GM10248 (cell line): ENCODE measurements around the gene GCNT3.

Source experiments
- CTCF ChIA-PET: fragments of 300-600 bp; sonication (Branson Sonifier 250); formaldehyde crosslinking; extraction: SDS; loops from one replicate; lab custom pipeline; 2021; ENCODE audit warnings: antibody characterized with exemption; lab: Yijun Ruan, JAX
- POLR2A ChIA-PET: fragments of 350-650 bp; sonication (Branson Sonifier 250); formaldehyde crosslinking; extraction: SDS; loops from one replicate; lab custom pipeline; 2020; ENCODE audit warnings: antibody characterized with exemption; lab: Yijun Ruan, JAX
- DNase-seq: peaks from one replicate; pipeline ENCODE4 v3.0.0; 2012; ENCODE audit errors: extremely low spot score
- TF ChIP-seq, protein P1 (sequence below): IDR thresholded peaks from 2 replicates; pipeline ENCODE4 v1.5.1; 2012; ENCODE audit warnings: mild to moderate bottlenecking, low read depth; ENCODE audit errors: extremely low read depth, missing control alignments, control extremely low read depth

Gene GCNT3

GRCh38 chr15:59662260-59662659 is 50.7 kb downstream of the GCNT3 start:
- POLR2A ChIA-PET: no interaction called here
- TF ChIP-seq, protein P1, sequence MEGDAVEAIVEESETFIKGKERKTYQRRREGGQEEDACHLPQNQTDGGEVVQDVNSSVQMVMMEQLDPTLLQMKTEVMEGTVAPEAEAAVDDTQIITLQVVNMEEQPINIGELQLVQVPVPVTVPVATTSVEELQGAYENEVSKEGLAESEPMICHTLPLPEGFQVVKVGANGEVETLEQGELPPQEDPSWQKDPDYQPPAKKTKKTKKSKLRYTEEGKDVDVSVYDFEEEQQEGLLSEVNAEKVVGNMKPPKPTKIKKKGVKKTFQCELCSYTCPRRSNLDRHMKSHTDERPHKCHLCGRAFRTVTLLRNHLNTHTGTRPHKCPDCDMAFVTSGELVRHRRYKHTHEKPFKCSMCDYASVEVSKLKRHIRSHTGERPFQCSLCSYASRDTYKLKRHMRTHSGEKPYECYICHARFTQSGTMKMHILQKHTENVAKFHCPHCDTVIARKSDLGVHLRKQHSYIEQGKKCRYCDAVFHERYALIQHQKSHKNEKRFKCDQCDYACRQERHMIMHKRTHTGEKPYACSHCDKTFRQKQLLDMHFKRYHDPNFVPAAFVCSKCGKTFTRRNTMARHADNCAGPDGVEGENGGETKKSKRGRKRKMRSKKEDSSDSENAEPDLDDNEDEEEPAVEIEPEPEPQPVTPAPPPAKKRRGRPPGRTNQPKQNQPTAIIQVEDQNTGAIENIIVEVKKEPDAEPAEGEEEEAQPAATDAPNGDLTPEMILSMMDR: no peak
- DNase-seq: no peak
- CTCF ChIA-PET: interaction anchor here (1.2 to 1.4 kb wide), 2 partner anchors 18 to 19 kb away, joined by 3 to 4 read pairs; no protein-coding TSS in a partner anchor

- TF ChIP-seq, protein P1: no peak
- POLR2A ChIA-PET: no interaction called here
- CTCF ChIA-PET: interaction anchor here (1.2 to 1.5 kb wide), 2 partner anchors 13 to 17 kb away, joined by 4 read pairs; no protein-coding TSS in a partner anchor
- DNase-seq: no peak
Observed at GRCh38 chr15:59668556-59668955, 57.0 kb downstream of the GCNT3 start.
